Stimulated activated CD8-positive, alpha-beta memory T cell treated with anti-CD3 and anti-CD28 coated beads, Interleukin-2, amount 100 ng/mL, for 1 hour (primary cell): ENCODE measurements around the gene QRICH2.
"Not testable (repeated sequence)": the region's sequence is repeated elsewhere in the genome, so short reads cannot be mapped to it uniquely, and the experiment has no call there.

Source experiments
- DNase-seq, 2 donors: peaks; one replicate each; pipeline ENCODE4 v3.0.0-alpha.2; 2020; ENCODE audit warnings: low read depth in 2 of 2

The QRICH2 gene

GRCh38 chr17:76331083-76331482 lies 23.0 kb upstream of the QRICH2 start:
- DNase-seq: no peak

GRCh38 chr17:76329664-76330063 lies 21.6 kb upstream of the QRICH2 start:
- DNase-seq: no peak

GRCh38 chr17:76327696-76328095 lies 19.6 kb upstream of the QRICH2 start:
- no peak for DNase-seq

DNA sequence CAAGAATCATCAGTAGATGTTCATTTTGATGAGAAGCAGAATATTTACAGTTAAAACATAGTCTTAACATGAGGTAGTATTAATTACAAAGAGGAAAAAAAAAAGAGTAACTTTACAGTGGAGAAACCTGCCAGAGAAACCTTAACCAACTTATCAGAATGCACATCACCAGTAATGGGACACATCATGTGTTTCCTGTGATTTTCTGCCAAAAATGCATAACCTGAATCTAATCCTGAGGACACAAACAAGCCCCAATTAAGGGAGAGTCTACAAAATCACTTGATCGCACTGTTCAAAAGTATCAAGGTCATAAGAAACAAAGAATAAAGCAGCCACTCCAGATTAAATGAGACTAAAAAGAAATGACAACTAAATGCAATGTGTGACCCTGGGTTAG lies 18.2 kb upstream of the QRICH2 start:
- DNase-seq: no peak

DNA sequence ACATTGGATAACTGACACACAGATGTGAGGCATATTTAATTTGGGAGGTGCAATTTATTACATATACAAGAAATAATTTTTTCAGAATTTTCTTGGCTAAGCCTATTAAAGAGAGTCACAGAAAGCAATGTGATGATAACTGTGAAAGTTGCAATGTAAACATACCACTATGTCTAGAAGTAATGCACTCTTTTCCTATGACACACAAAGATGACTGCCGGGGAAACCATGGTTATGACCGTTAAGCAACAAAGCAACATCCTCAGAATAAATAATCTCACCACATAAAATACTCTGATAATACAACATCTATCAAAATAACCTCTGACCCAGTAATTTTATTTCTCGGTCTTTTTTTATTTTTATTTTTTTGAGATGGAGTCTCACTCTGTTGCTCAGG lies 10.5 kb upstream of the QRICH2 start:
- DNase-seq: no peak

DNA sequence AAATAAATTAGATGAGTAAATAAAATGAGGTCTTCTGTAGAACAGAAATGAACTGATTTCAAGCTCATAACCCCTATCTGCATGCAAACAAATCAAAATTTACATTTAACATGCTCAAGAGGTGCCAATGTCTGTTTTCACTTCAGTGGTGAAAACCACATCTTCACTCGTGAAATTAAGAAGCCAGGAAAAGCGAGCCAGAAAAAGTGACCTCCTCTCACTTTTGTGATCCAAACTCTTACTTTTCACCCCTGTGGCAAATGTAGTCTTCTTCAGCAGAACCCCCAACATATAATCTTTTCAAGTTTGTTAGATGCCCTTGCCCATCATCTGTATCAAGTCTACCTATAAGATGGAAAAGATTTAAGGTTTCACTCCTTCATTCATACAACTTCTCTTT lies 9.5 kb upstream of the QRICH2 start:
- no peak for DNase-seq

GRCh38 chr17:76314392-76315227 lies 6.5 kb upstream of the QRICH2 start:
- no peak for DNase-seq

DNA sequence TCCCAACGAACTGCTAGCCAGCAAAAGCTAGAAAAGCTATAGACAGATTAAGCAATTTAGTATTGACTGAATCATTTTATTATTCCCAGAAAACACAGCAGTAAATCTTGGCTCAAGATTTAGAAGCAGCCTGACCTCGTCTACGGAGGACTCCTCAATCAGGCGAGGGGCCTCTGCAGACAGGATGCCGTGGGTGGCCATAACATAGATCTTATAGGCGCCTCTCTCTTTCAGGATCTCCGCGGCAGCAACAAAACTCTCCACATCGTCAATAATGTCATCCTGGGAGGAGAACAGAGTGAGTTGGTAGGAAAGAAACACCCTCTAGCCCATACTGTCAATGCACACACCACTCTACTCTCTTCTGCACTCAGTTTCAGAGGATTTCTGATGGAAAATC lies 4.7 kb upstream of the QRICH2 start:
- DNase-seq: no peak

DNA sequence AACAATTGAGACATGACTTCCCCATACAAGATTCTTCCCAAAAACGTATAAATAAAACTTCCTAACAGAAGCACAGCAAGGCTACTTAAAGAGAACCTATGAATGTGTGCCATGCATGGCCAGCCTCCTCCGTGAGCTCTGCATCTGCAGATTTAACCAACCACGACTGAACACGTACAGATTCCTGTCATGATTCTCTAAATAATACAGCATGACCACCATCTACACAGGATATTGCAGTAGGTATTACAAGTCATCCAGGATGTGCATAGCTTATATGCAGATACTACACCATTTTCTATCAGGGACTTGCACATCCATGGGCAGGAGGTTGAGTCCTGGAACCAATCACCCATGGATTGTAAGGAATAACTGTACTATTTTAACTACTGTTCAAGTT lies 1.4 kb upstream of the QRICH2 start:
- no peak for DNase-seq

- no peak for DNase-seq
Measured at GRCh38 chr17:76307299-76307965, 644 bp downstream of the QRICH2 start.

- DNase-seq: not testable (repeated sequence)
Measured at GRCh38 chr17:76305135-76305454, 3.0 kb downstream of the QRICH2 start.

DNA sequence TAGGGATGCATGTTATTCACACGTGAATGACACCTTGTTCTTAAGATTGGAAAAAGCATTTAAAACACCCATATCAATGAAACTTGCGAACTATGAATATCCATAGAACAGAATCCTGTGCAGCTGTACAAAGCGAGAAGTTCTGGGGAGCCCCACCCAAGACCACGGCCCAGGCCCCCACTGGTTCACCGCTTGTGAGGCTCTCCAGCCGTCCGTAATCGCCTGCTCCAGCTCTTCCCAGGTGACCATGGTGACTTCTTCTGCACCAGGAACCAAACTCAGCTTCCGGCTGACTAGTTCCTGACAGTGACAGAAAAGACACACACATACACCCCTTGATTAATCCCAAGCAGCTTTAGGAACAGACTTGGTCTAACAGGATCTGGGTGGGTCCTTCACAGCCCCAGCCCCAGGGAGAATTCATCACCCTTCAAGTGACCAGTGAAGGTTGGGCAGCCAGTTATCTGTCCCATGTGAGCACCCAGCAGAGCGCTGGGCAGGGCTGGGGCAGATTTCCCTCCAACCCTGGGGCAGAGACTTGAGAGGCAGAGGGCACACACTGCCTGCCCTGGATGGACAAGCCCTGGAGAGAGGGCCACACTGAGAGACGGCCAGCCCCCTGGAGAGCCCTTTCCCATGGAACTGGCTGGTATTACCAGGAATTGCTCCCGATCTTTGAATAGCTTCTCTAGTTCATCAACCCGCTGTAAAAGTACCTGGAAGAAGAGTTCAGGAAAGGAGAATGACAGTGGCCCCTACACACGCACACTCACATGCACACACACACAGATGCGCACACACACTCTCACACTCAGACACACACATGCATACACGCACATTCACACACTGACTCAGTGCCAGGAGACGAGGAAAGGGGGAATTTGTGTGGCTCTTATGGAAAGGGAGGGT lies 3.6 kb downstream of the QRICH2 start:
- DNase-seq: no peak

DNA sequence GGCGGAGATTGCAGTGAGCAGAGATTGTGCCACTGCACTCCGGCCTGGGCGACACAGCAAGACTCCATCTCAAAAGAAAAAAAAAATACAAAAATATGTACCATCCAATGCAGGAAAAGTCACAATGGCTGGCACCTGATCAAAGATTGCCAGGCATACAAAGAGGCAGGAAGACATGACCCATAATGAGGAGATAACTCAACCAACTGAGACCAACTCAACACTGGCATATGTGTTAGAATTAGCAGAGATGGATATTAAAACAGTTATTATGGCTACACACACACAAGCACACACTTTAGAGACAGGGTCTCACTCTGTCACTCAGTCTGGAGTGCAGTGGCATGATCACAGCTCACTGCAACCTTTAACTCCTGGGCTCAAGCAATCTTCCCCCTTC lies 10.6 kb downstream of the QRICH2 start:
- DNase-seq: no peak

DNA sequence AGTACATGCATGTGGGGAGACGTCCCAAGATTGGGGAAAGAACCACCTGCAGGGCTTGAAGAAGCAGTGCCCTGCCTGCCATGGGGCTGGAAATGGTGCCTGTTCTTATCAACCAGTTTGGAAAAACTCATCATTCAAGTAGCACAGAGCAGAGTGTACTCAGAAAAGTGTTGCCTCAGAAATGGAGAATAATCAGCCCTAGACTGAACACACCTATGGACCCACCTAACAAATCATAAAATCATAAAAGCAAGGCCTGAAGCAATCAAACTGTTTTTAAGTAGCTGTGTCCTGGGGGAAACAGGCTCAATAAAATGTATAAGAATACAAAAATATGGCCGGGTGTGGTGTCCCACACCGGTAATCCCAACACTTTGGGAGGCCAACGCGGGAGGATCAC lies 11.2 kb downstream of the QRICH2 start:
- DNase-seq: no peak

GRCh38 chr17:76296186-76296585 lies 11.9 kb downstream of the QRICH2 start:
- DNase-seq: no peak

GRCh38 chr17:76293106-76293505 lies 15.0 kb downstream of the QRICH2 start:
- DNase-seq: no peak

- DNase-seq: no peak
Measured at GRCh38 chr17:76292567-76292966, 15.5 kb downstream of the QRICH2 start.

- DNase-seq: no peak
Measured at GRCh38 chr17:76281573-76282371, 26.3 kb downstream of the QRICH2 start.

GRCh38 chr17:76280650-76281049 lies 27.4 kb downstream of the QRICH2 start:
- DNase-seq: no peak

GRCh38 chr17:76279742-76280287 lies 28.3 kb downstream of the QRICH2 start:
- no peak for DNase-seq
